GM18526 (cell line): ENCODE data around the gene FGF19.

Source experiments
- POLR2A ChIP-seq: IDR thresholded peaks from 3 replicates; pipeline ENCODE4 v1.6.1; 2011; ENCODE audit not compliant: insufficient read length; ENCODE audit errors: extremely low read depth

FGF19 gene

GRCh38 chr11:69692422-69692821 is 11.4 kb downstream of the FGF19 start:
- TF ChIP-seq POLR2A: no peak

GRCh38 chr11:69691463-69691862 is 12.4 kb downstream of the FGF19 start:
- TF ChIP-seq POLR2A: no peak

GRCh38 chr11:69689484-69690319 is 14.1 kb downstream of the FGF19 start:
- TF ChIP-seq POLR2A: no peak

GRCh38 chr11:69686856-69687255 is 17.0 kb downstream of the FGF19 start:
- no peak for TF ChIP-seq POLR2A

GRCh38 chr11:69686452-69686851 is 17.4 kb downstream of the FGF19 start:
- TF ChIP-seq POLR2A: no peak

GRCh38 chr11:69685348-69685747 is 18.5 kb downstream of the FGF19 start:
- no peak for TF ChIP-seq POLR2A

GRCh38 chr11:69684651-69685050 is 19.2 kb downstream of the FGF19 start:
- TF ChIP-seq POLR2A: no peak

- TF ChIP-seq POLR2A: no peak
These were observed 20.0 kb downstream of the FGF19 start for GRCh38 chr11:69683764-69684333.

GRCh38 chr11:69682681-69683326 is 21.0 kb downstream of the FGF19 start:
- TF ChIP-seq POLR2A: no peak

GRCh38 chr11:69682221-69682620 is 21.6 kb downstream of the FGF19 start:
- TF ChIP-seq POLR2A: no peak

GRCh38 chr11:69680688-69681087 is 23.1 kb downstream of the FGF19 start:
- TF ChIP-seq POLR2A: no peak

- no peak for TF ChIP-seq POLR2A
These were observed 26.1 kb downstream of the FGF19 start for GRCh38 chr11:69677749-69678148.

GRCh38 chr11:69674886-69675714 is 28.7 kb downstream of the FGF19 start, which contains the start of gene LTO1:
Gene LTO1 (minus strand): TSS chr11:69675353. CDS start chr11:69675239, 114 bp downstream.
- peak; percentile 88 for TF ChIP-seq POLR2A

- TF ChIP-seq POLR2A: no peak
These were observed 29.4 kb downstream of the FGF19 start for GRCh38 chr11:69674267-69674885.
